Hematopoietic multipotent progenitor cell (in vitro differentiated cells): ENCODE measurements around the gene DYNC2H1. TPM values are rescaled to one million over a fixed set of nuclear protein-coding genes. Genes with fewer than 3 reads are reported as not detected.
A peak's percentile ranks its signal among the peaks of the same experiment; 100 is the strongest.
"Not testable (repeated sequence)": the region's sequence is repeated elsewhere in the genome, so short reads cannot be mapped to it uniquely, and the experiment has no call there.

Experiments used
- DNase-seq, 3 donors: peaks; one replicate each; pipeline ENCODE4 v3.0.0-alpha.2; 2011 to 2015; ENCODE audit warnings: low read depth in 2 of 3, low spot score in 2 of 3
- total RNA-seq: library from RNA; depleted of rRNA; stranded (reverse); fragments of >200 nt; gene quantifications from one replicate; pipeline ENCODE4 v1.2.3, GENCODE V29; 2012

The DYNC2H1 gene
- total RNA-seq, 1 donor, result 2.4 TPM

- DNase-seq, result no peak
Observed at GRCh38 chr11:103112364-103112763, 3.1 kb downstream of the DYNC2H1 start.

GRCh38 chr11:103114836-103115235, 5.6 kb downstream of the DYNC2H1 start:
- DNase-seq, result no peak

GRCh38 chr11:103125462-103125861, 16.2 kb downstream of the DYNC2H1 start:
- DNase-seq, result no peak

GRCh38 chr11:103141986-103142385, 32.8 kb downstream of the DYNC2H1 start:
- not testable (repeated sequence) for DNase-seq

- no peak for DNase-seq
Observed at GRCh38 chr11:103147627-103148026, 38.4 kb downstream of the DYNC2H1 start.

GRCh38 chr11:103157542-103157941, 48.3 kb downstream of the DYNC2H1 start:
- DNase-seq, result no peak

GRCh38 chr11:103164093-103164796, 55.0 kb downstream of the DYNC2H1 start:
- DNase-seq, result no peak

GRCh38 chr11:103167166-103167565, 57.9 kb downstream of the DYNC2H1 start:
- no peak for DNase-seq

GRCh38 chr11:103170865-103171264, 61.6 kb downstream of the DYNC2H1 start:
- DNase-seq, result no peak

GRCh38 chr11:103175461-103176129, 66.4 kb downstream of the DYNC2H1 start:
- DNase-seq, result no peak

GRCh38 chr11:103183981-103184611, 74.9 kb downstream of the DYNC2H1 start:
- DNase-seq, result no peak

- peak in 2 of 3 donors; percentile 9 to 37 for DNase-seq
Observed at GRCh38 chr11:103202048-103202651, 92.9 kb downstream of the DYNC2H1 start.

GRCh38 chr11:103210543-103210942, 101.3 kb downstream of the DYNC2H1 start:
- DNase-seq, result no peak

- no peak for DNase-seq
Observed at GRCh38 chr11:103215812-103216211, 106.6 kb downstream of the DYNC2H1 start.

GRCh38 chr11:103220133-103220532, 110.9 kb downstream of the DYNC2H1 start:
- no peak for DNase-seq

GRCh38 chr11:103222806-103223205, 113.6 kb downstream of the DYNC2H1 start:
- no peak for DNase-seq

GRCh38 chr11:103228807-103229206, 119.6 kb downstream of the DYNC2H1 start:
- DNase-seq, result no peak

- no peak for DNase-seq
Observed at GRCh38 chr11:103234974-103235373, 125.7 kb downstream of the DYNC2H1 start.

- DNase-seq, result no peak
Observed at GRCh38 chr11:103241574-103241973, 132.3 kb downstream of the DYNC2H1 start.

- no peak for DNase-seq
Observed at GRCh38 chr11:103254123-103254522, 144.9 kb downstream of the DYNC2H1 start.

GRCh38 chr11:103257360-103257759, 148.1 kb downstream of the DYNC2H1 start:
- no peak for DNase-seq
